GM18907 (cell line): Measurements from ENCODE around the gene SND1.
"Not testable (repeated sequence)": the region's sequence is repeated elsewhere in the genome, so short reads cannot be mapped to it uniquely, and the experiment has no call there.

ENCODE experiments used
- ATAC-seq: cut with Tn5 transposase; IDR thresholded peaks from one replicate; pipeline ENCODE4 v1.9.1; 2021; ENCODE audit warnings: mild to moderate bottlenecking, moderate library complexity; ENCODE audit not compliant: unreplicated experiment

SND1 gene

GRCh38 chr7:127949769-127950222 lies 297.8 kb downstream of the SND1 start:
- ATAC-seq = no peak

GRCh38 chr7:127950233-127950935 lies 298.4 kb downstream of the SND1 start:
- no peak for ATAC-seq

GRCh38 chr7:127953423-127954356 lies 301.7 kb downstream of the SND1 start:
- ATAC-seq = no peak

- ATAC-seq = no peak
These were observed 302.4 kb downstream of the SND1 start for GRCh38 chr7:127954357-127954748.

GRCh38 chr7:127955051-127955531 lies 303.1 kb downstream of the SND1 start:
- ATAC-seq = no peak

- ATAC-seq = no peak
These were observed 305.9 kb downstream of the SND1 start for GRCh38 chr7:127957886-127958285.

GRCh38 chr7:127959770-127960169 lies 307.8 kb downstream of the SND1 start:
- peak; percentile 83 for ATAC-seq

GRCh38 chr7:127961786-127962453 lies 309.9 kb downstream of the SND1 start:
- ATAC-seq = no peak

- no peak for ATAC-seq
These were observed 310.8 kb downstream of the SND1 start for GRCh38 chr7:127962589-127963361.

GRCh38 chr7:127963850-127964249 lies 311.9 kb downstream of the SND1 start:
- ATAC-seq = not testable (repeated sequence)

- no peak for ATAC-seq
These were observed 315.3 kb downstream of the SND1 start for GRCh38 chr7:127967281-127967680.

GRCh38 chr7:127968547-127968946 lies 316.6 kb downstream of the SND1 start:
- no peak for ATAC-seq

GRCh38 chr7:127973832-127974231 lies 321.8 kb downstream of the SND1 start:
- ATAC-seq = no peak

GRCh38 chr7:127974446-127975035 lies 322.5 kb downstream of the SND1 start:
- ATAC-seq = no peak

- ATAC-seq = no peak
These were observed 324.2 kb downstream of the SND1 start for GRCh38 chr7:127976056-127976737.

GRCh38 chr7:127976738-127977120 lies 324.7 kb downstream of the SND1 start:
- no peak for ATAC-seq

- ATAC-seq = no peak
These were observed 326.4 kb downstream of the SND1 start for GRCh38 chr7:127978421-127978820.

- ATAC-seq = no peak
These were observed 327.2 kb downstream of the SND1 start for GRCh38 chr7:127979113-127979727.

- ATAC-seq = no peak
These were observed 327.7 kb downstream of the SND1 start for GRCh38 chr7:127979728-127980126.
